RPMI8226 (cell line): ENCODE results near the gene BCL7B.
"Not testable (repeated sequence)": the region's sequence is repeated elsewhere in the genome, so short reads cannot be mapped to it uniquely, and the experiment has no call there.

Experiments used
- DNase-seq: peaks from one replicate; pipeline ENCODE4 v3.0.0-alpha.2; 2015

Gene BCL7B

GRCh38 chr7:73532224-73532623 is 25.3 kb downstream of the BCL7B start:
- no peak for DNase-seq

DNA sequence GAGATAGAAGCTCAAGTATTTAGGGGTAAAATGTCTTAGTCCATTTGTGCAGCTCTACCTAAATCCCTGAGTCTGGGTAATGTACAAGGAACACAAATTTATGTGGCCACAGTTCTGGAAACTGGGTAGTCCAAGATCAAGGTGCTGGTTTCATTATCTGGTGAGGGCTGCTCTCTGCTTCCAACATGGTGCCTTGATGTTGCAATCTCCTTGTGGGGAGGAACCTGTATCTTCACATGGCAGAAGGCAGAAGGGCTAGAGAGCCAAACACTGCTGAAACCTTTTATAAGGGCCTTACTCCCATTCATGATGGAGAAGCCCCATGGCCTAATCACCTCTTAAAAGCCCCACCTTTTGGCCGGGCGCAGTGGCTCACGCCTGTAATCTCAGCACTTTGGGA is 26.7 kb downstream of the BCL7B start:
- no peak for DNase-seq

- DNase-seq: peak; percentile 87
Measured at GRCh38 chr7:73526896-73527821, 30.3 kb downstream of the BCL7B start.

DNA sequence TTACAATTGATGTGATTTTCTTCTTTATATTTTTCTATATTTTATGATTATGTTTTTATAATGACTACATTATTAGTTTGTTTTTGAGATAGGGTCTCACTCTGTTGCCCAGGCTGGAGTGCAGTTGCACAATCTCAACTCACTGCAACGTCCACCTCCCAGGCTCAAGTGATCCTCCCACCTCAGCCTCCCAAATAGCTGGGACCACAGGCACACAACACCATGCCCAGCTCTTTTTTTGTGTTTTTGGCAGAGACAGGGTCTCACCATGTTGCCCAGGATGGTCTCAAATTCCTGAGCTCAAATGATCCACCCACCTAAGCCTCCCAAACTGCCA is 31.4 kb downstream of the BCL7B start:
- DNase-seq: not testable (repeated sequence)

DNA sequence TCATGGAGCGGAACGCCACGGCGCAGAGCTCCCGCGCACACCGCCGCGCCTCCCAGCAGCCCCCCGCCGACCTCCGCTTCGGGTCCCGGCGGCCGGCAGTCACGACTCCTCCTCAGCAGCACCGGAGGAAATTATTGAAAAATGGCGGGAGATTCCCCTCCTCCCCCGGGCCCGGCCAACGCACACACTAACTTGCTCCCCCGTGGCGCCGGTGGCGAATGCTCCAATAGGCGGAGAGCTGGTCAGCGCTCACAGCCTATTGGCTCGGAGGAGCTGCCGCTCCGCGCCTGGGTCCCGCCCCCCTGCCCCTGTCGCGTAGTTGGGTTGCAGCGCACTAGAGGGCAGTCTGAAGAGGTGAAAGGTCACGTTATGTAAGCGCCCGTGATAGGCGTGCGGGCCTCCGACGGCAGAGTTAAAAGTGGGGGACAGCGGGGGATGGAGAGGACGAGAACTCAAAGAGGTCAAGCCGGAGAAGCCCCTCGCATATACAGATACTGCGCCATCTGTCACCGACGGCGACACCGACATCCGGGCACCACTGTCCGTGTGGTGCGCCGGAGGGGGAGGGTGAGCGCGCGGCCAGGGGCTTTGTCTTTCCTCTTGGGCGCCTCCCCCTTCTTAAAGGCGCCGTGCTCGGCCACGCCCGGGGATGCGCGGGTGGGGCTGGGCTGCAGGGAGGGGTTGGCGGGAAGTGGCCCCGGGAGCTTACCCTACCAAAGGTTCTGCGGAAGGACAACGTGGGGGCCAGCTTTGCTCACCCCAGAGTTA is 35.2 kb downstream of the BCL7B start, which contains the start of gene BAZ1B:
TSS of gene BAZ1B (minus strand) at position 189 of the 768 bp plus-strand sequence. CDS start 360 bp downstream, outside the sequence.
- peak; percentile 100 for DNase-seq

GRCh38 chr7:73521636-73522104 is 35.8 kb downstream of the BCL7B start:
- DNase-seq: peak; percentile 86

DNA sequence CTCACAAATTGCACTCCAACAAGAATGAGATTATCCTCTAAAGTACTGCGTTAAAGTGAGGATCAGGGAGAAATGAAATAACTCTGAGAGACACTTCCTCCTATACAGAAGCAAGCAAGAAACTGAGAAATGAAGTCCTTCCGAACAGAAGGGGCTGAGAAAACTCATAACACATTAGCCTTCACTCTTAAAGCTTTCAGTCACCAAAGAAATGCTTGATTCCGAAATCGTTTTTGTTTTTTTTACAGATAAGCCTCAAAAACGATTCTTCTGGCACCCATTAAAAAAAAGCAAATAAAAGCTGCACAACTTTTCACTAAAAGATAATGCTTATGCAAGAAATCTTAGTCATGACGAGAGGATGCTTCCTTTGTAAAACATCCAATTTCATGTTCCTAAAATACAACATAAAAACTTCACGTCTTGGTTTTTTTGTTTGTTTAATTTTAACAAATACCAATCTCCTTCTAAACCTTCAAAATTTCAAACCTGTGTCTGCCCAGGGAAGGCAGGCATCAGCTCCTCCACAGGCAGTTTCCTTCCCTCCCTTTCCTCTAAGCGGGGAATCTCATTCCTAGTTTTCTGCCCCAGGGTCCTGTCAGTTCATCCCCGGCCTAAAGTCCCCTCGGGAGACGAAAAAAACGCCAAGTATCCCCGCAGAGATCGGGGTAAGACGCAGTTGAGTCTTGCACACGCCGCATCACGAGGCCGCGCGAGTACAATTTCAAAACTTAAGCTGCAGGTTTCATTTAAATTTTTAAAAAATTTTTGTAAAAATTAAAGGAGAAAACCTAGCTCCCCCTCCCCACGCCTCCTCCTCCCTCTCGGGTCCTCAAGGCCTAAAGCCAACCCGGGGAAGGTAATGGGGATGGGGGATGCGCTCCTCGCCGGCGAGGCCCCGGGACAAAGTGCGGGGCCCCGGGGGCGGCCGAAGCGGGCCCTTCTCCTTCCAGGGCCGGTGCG is 36.5 kb downstream of the BCL7B start:
- DNase-seq: peak; percentile 26

GRCh38 chr7:73519867-73520672 is 37.4 kb downstream of the BCL7B start:
- DNase-seq: peak; percentile 75

GRCh38 chr7:73518470-73518869 is 39.0 kb downstream of the BCL7B start:
- DNase-seq: no peak

DNA sequence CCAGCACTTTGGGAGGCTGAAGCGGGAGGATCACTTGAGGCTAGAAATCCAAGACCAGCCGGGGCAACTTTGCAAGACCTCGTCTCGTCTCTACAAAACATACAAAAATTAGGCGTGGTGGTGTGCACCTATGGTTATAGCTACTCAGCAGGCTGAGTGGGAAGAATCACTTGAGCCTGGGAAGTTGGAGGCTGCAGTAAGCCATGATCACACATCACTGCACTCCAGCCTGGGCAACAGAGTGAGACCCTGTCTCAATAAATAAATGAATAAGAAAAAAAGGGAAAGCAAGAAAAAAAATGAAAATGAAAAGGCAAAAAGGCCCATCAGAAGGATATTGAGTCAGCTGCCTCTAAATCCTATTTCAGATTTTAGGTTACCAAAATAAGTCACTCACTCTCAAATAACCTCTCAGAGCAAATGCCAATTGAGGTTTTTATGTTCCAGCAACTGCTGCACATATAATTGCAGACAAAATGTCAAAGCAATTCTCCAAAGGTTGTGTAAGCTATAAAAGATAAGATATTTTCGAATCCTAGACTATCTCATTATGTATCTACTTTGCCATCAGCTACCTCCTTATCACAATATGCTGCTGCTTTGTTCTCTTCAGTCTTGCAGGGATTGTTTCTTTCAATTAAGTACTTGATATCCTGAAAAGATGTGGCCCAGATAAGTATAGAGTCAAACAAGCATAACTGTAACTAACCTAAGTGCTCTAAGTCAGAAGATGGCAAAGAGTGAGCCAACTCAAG is 40.1 kb downstream of the BCL7B start:
- DNase-seq: no peak

DNA sequence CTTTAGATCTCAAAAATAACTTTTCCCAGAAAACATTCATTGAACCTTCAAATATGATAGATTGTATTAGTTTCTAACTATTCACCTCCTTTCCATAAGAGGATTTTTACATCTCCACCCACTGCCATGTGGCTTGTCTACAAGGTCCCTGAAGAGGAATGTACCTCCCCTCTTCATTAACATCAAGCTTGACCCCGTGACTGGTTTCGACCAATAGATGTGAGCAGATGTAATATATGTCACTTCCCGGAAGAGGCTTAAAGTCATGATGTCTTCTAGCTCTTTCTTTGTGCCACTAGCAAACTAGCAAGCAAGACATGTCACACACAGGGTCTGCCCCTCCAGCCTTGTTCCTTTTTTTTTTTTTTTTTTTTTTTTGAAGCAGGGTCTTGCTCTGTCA is 42.3 kb downstream of the BCL7B start:
- DNase-seq: no peak

GRCh38 chr7:73512018-73512780 is 45.3 kb downstream of the BCL7B start:
- DNase-seq: no peak

DNA sequence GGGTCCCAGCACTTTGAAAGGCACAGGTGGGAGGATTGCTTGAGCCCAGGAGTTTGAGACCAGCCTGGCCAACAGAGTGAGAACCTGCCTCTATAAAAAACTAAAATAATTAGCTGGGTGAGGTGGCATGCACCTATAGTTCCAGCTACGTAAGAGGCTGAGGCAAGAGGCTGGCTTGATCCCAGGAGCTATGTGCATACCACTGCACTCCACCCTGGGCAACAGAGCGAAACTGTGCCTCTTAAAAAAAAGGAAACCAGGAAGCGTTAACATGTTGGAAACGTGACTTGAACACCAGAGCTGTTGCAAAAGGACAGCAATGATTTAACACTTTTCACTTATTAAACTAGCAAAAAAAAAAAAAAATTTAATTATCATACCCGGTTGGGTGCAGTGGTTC is 48.0 kb downstream of the BCL7B start:
- DNase-seq: no peak

GRCh38 chr7:73507556-73507955 is 49.9 kb downstream of the BCL7B start:
- DNase-seq: no peak

DNA sequence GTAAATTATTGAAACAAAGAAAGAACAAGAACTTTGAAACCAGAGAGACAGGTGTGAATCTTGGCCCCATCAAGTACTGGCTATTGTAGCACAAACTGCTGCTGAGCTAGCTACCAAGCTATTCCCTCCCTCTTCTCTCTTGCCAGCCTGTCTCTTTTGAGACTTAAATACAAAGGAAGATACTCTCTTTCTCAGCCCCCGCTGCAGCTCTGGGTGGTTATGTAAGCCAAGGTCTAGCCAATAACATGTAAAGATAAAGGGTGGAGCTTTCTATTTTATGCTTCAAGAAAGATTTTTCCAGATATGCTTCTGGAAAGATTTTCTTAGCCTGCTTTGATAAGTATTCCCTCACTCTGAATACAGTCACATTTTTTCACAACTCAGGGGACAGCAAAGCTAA is 52.6 kb downstream of the BCL7B start:
- DNase-seq: no peak

GRCh38 chr7:73504017-73504416 is 53.5 kb downstream of the BCL7B start:
- no peak for DNase-seq

DNA sequence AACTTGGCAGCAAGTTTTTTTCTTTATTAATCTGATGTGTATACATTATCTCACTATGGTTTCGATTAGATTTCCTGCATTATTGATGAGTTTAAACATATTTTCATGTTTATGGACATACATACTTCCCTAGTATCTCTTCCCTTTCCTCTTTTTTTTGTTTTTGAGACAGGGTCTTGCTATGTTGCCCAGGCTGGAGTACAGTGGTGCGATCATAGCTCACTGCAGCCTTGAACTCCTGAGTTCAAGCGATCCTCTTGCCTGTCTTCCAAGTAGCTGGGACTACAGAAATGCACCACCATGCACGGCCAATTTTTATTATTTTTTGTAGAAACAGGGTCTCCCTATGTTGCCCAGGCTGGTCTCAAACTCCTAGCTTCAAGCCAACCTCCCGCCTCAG is 54.3 kb downstream of the BCL7B start:
- DNase-seq: no peak

- no peak for DNase-seq
Measured at GRCh38 chr7:73496626-73497025, 60.9 kb downstream of the BCL7B start.

DNA sequence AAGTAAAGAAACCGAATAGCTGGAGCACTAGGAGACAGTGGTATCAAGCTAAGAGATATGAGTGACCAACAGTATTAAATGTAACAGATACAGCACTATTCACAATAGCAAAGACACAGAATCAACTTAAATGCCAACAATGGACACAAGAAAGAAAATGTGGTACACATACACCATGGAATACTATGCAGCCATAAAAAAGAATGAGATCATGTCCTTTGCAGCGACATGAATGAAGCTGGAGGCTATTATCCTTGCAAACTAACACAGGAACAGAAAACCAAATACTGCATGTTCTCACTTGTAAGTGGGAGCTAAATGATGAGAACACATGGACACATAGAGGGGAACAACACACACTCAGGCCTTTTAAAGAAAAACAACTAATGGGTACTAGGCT is 62.0 kb downstream of the BCL7B start:
- DNase-seq: not testable (repeated sequence)

- no peak for DNase-seq
Measured at GRCh38 chr7:73489976-73490375, 67.5 kb downstream of the BCL7B start.
